ENCODE measurements around the gene TIMM8A.
A peak's percentile ranks its signal among the peaks of the same experiment; 100 is the strongest.

DNA sequence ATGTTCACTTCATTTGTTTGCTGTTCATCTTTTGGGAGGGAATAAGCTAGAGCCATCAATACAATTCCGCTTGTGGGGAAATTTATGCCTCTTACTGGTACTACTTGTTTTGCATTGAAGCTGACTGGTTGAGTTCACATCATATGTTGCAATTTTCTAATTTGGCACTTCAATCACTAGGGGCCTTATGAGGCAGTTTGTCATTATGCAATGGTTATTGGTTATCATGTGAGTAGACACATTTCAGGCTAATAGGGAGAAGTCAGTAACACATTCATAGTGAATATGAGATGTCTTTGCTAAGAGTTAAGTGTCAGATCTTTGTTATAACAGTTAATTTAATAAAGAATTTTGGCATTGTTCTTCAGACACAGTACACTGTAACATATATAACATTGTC is 47.2 kb upstream of the TIMM8A start:
- TF ChIP-seq, protein P1, sequence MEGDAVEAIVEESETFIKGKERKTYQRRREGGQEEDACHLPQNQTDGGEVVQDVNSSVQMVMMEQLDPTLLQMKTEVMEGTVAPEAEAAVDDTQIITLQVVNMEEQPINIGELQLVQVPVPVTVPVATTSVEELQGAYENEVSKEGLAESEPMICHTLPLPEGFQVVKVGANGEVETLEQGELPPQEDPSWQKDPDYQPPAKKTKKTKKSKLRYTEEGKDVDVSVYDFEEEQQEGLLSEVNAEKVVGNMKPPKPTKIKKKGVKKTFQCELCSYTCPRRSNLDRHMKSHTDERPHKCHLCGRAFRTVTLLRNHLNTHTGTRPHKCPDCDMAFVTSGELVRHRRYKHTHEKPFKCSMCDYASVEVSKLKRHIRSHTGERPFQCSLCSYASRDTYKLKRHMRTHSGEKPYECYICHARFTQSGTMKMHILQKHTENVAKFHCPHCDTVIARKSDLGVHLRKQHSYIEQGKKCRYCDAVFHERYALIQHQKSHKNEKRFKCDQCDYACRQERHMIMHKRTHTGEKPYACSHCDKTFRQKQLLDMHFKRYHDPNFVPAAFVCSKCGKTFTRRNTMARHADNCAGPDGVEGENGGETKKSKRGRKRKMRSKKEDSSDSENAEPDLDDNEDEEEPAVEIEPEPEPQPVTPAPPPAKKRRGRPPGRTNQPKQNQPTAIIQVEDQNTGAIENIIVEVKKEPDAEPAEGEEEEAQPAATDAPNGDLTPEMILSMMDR (IDR thresholded peaks at IDR 0.05): no peak
- no peak for TF ChIP-seq POLR2A (IDR thresholded peaks at IDR 0.05)
- TF ChIP-seq EP300 (IDR thresholded peaks at IDR 0.05): peak in 1 of 2 donors; percentile 46
